SW480 (cell line): ENCODE results near the gene C7orf57.
A peak's percentile ranks its signal among the peaks of the same experiment; 100 is the strongest.
"Not testable (repeated sequence)": the region's sequence is repeated elsewhere in the genome, so short reads cannot be mapped to it uniquely, and the experiment has no call there.

Experiments
- DNase-seq: peaks from one replicate; pipeline ENCODE4 v3.0.0-alpha.2; 2016; ENCODE audit warnings: low spot score

C7orf57 gene

DNA sequence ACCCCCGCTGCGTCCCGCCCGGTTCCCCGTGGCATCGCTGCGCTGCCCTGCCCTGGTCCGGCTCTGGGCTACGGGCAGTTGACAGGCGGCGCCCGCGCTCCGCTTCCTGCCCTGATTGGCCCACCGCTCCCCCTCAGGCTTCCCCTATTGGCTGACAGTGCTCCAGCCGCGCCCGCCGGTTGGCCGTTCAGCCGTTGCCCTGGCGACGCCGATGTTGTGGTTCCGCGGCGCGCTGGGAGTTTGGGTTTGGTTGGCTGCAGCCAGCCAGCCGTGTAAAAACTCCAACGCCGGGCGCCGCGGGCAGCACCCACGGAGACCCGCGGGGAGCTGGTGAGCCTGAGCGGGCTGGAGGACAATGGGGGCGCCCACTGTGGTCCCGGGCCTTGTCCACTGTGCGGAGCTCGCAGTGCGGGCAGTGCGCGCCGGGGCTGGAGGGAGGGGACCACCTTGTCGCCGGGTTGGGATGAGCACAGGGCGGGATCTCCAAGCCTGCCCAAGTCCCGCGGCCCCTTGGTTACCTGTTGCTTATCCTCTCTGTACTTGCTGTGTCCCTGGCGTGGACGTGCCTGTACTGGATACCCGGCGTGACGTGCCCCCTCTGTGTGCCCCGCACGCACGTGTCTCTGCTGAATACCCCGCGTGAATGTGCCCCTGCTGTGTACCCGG is at the start of gene C7orf57:
TSS of gene C7orf57 (plus strand) at position 243 of the 666 bp plus-strand sequence. CDS start 766 bp downstream, outside the sequence.
- peak; percentile 94 for DNase-seq

DNA sequence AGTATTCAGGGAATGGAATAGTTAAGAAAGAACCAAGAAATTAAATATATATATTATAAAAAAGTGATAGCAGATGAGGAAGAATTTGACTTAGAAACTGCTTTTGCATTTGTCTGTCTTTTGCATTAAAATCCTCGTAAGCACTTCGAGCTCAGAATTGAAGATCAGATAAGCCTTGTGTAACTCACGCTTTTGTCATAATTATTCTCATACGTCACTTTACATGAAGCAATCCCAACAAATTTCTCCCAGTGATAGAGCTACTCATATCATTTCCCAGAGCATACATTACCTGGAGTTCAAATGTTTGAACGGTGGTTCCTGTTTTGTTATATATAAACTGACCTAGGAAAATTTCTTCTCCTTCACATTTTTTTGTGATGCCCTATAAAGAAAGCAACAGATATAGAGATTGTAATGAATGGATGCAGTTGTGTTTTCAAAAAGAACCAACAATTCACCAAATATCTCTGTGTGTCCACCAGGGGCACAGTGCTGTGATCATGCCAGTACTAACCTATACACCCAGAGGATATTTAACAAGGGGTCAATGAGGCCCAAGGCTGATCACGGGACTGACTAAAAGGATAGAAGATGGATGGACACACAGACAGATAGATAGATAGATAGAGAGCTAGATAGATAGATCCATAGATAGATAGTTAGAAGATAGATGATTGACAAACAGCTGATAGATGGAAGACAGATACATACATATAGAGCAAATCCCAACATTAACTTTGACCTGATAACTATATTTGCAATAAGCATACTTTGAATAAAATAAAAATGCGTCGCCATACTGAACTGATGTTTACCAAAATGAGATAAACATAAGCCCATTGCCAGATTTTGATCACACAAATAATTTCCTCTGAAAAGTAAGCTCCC is 46.6 kb upstream of the C7orf57 start:
- DNase-seq = peak; percentile 23

DNA sequence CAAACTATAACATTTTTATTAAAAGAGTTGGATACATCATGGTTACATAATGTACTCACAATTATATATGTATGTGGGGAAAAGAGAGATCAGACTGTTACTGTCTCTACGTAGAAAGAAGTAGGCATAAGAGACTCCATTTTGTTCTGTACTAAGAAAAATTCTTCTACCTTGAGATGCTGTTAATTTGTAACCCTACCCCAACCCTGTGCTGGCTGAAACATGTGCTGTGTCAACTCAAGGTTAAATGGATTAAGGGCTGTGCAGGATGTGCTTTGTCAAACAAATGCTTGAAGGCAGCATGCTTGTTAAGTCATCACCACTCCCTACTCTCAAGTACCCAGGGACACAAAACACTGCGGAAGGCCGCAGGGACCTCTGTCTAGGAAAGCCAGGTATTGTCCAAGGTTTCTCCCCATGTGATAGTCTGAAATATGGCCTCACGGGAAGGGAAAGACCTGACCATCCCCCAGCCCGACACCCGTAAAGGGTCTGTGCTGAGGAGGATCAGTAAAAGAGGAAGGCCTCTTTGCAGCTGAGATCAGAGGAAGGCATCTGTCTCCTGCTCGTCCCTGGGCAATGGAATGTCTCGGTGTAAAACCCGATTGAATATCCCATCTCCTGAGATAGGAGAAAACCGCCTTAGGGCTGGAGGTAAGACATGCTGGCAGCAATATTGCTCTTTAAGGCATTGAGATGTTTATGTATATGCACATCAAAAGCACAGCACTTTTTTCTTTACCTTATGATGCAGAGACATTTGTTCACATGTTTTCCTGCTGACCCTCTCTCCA is 45.5 kb upstream of the C7orf57 start:
- DNase-seq = not testable (repeated sequence)

DNA sequence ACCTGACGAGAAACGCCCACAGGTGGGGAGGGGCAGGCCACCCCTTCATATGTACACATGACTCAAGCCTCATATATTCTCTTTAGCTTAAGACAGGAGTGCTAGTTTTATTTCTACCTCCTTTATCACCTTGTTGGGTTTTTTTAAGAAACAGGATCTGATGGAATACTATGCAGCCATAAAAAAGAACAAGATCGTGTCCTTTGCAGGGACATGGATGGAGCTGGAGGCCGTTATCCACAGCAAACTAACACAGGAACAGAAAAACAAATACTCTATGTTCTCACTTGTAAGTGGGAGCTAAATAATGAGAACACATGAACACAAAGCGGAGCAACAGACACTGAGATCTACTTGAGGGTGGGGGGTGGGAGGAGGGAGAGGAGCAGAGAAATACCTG is 44.8 kb upstream of the C7orf57 start:
- no peak for DNase-seq

DNA sequence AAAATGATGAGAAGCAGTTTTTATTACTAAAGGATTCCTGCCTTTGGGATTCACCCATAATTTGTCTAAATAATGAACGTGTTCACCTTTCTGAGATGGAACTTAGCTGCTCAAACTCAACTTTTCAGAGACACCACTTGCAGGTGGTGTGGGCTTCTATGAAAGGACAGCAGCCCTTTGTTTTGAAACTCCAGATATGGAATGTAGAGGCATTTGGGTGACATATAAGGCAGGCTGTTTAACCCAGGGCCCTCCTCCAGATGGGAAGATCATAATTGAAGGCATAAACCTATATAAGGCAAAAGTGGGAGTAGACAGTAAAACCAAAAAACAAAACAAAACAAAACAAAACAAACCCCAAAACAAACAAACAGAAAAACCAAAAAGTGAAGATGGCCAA is 44.1 kb upstream of the C7orf57 start:
- DNase-seq = no peak

DNA sequence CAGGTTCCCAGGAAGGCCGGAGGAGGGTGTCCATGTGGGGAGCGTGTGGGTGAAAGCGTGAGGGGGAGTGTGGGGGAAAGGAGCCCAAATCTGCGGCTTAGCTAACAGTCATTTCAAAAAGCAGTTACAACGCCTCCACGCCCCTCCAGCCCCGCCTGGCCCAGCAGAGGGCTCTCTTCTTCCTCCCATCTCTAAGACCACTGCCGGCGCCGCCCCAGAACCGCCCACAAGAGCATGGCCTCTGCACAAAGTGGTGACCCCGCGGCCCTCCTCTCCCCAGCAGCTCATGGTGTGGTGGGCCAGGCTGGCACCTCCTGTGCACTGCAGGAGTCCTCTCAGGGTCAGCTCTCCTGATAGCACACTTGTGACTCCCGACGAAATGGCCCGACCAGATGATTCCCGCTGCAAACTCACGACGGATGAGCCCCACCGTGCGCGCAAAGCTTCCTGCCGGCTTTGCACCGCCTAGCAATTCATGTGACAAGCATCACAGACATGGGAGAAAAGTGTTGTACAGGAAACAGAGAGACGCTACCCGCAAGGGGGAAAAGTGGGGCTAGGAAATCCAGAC is 43.5 kb upstream of the C7orf57 start:
- DNase-seq = peak; percentile 20

DNA sequence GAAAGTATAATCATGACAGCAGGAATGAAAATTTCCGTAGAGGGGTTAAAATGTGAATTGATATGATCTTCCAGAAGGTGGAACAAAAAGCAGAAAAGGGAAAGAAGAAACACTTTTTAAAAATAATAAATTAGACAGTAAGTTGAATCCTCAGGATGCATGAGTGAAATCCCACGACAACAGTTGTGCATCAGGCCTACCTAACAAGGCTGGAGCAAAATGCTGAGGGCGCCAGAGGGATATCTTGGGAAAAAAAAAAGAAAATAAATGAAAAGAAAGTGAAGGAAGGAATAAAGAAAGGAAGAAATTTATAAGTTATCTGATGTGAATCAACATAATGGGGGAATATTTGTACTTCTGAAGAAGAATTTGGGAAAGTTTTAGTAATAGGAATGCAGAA is 42.9 kb upstream of the C7orf57 start:
- no peak for DNase-seq

DNA sequence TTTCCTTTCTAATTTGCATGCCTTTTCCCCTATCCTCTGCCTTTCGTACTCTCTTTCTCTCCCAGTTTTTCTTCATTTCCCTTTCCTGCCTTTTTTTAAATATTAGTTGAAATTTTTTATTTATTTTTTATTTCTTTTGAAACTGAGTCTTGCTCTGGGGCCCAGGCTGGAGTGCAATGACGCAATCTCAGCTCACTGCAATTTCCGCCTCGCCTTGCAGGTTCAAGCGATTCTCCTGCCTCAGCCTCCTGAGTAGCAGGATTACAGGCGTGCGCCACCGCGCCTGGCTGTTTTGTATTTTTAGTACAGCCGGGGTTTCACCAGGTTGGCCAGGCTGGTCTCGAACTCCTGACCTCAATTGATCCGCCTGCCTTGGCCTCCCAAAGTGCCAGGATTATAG is 35.9 kb upstream of the C7orf57 start:
- no peak for DNase-seq

DNA sequence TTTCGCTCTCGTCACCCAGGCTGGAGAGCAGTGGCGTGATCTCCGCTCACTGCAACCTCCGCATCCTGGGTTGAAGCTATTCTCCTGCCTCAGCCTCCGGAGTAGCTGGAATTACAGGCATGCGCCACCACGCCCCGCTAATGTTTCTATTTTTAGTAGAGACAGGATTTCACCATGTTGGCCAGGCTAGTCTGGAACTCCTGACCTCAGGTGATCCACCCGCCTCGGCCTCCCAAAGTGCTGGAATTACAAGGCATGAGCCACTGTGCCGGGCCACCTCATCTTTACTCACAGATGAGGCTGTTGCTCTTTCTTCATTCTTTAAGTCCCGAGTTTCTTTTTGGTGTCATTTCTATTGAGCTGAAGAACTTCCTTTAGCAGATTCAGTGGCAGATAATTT is 35.2 kb upstream of the C7orf57 start:
- DNase-seq = not testable (repeated sequence)

DNA sequence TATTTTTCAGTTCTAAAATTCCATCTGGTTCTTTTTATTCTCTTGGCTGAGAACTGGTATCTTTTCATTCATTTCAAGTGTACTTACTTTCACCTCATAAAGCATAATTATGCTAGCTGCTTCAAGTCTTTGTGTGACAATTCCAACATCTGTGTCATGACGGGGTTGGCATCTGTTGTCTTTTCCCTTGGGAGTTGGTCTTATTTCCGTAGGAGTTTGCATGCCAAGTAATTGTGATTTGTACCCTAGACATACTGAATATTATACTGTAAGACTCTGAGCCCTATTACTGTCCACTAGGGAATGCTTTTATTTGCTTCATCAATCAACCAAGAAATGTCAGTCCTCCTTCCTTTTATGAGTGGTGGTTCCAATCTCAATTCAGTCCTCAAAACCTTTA is 31.3 kb upstream of the C7orf57 start:
- no peak for DNase-seq

DNA sequence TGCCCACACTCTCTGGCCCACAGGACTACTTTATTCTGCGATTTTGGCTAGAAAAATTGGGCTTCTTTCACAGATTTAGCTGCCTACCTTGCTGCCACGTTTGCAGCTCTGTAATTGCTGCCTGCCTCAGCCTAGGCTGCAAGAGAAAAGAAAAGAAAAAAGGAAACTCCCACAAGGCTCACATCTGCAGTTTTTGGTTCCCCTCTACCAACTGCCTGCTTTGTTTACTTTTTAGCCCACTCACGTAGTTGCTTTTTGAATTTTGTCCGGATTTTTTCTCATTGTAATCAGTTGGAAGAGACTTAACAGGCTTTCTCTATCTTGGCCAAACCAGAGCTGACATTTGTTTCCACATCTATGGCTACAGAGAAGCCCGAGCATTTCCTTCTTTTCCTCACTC is 30.7 kb upstream of the C7orf57 start:
- no peak for DNase-seq

DNA sequence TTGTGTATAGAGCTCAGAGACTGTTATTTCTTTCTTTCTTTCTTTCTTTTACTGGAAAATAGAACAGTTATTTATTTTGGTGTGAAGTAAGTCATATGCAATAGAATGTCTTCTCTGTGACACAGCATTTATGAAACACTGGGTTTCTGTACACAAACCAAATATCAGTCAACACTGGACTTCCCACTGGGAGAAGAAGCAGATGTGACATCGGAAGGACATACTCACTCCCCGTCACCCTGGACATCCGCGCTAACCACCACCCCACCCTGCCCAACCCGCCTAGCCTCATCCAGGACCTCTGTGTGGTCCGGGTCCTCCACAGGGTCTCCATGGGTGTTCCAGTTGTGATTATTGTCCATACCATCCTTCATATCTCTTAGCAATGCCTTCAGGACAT is 28.5 kb upstream of the C7orf57 start:
- DNase-seq = no peak

DNA sequence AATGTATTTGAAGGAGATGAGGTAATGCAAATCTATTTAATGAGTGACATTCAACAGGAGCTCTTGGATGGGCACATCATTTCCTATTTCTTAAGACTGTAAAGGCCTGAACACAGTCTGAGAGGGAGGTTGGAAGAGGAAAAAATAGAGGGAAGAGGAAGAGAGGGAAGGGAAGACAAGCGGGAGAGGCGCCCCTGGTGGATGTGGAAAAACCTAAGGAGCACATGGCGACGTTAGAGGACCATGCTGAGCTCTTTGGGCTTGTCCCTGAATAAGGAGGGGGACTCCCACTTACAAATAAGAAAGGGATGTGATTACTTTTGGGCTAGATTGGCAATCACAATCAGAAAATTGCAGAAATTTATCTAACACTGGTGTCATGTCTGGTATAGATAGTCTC is 26.1 kb upstream of the C7orf57 start:
- no peak for DNase-seq

DNA sequence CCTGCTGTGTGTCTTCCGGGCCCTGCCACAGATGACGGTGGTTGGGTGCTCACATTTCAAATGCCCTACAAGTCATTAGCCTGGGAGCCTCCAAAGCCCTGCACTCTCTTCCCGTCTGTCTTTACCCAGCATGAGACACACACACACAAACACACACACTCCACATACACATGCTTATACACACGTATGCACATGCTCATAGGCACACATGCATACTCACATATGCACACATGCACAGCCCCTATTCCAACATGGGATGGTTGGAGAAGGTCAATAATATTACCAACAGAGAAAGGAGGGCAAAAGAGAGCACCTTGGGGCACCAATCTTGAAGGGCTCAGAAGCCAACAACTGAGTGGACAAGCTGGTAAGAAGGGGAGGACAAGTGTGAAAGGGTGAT is 25.4 kb upstream of the C7orf57 start:
- no peak for DNase-seq

DNA sequence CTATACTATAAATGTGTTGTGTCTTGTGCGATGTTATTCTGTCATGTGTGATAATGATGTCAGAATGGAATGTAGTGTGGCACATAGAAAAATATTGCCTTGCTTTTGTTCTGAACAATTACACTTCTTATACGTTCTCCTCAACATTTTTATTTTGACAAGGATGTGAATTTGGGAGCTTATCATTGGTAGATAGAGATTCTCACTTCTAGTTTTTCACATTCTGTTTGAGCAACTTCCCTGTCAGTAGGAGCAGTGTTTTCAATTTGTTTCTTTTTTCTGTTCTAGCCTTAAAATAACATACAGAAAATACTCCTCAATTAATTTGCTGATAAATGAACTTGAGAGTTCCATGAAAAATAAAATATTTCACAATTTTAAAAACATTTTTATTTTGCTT is 24.0 kb upstream of the C7orf57 start:
- no peak for DNase-seq

DNA sequence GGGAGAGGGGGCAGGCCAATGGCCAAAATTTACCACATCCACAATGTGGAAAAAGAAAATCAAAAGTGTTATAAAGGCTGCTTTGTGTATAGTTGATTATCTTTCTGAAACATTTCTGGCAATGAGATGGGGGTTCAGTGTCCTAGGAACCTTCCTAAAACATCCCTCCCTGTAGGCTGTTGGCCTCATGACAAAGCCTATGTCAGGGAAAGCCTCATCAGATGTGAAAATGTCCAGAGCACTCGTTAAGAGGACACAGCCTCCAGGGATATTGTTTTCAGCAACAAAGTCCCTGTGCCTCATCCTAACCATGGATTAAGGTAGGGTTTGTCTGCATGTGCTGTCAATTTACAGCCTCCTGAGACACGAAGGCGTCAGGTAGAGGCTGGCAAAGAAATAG is 23.4 kb upstream of the C7orf57 start:
- DNase-seq = no peak

DNA sequence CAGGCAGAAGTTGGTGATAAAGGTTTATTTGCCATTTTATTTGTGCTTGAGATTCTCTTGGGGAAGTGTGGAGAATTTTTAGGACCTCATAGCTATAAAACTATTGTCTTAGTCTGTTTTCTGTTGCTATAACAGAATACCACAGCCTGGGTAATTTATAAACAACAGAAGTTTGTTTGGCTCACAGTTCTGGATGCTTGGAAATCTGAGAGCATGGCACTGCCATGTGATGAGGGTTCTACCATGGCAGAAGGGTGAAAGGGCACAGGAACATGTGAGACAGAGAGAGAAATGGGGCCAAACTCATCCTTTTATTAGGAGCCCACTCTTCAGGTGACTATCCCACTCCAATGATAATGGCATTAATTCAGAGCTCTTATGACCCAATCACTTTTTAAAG is 18.7 kb upstream of the C7orf57 start:
- no peak for DNase-seq

DNA sequence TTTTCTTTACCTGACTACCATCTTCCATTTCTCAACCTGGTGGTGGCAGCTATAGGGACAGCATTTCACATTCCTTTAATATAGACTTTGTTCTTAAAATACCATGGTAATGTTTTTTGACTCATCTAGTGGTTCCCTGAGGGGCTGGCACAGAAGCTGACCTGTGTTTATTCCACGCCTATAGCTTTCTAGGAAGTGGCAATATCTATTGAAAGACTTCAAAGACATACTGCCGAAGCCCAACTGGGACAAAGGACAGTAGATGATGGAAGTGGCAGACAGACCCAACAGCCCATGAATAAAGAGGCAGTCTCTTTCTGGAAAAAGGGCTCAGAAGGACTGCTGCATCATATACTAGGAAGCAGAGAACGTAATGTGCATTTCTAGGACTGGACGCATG is 17.7 kb upstream of the C7orf57 start:
- DNase-seq = peak; percentile 77

DNA sequence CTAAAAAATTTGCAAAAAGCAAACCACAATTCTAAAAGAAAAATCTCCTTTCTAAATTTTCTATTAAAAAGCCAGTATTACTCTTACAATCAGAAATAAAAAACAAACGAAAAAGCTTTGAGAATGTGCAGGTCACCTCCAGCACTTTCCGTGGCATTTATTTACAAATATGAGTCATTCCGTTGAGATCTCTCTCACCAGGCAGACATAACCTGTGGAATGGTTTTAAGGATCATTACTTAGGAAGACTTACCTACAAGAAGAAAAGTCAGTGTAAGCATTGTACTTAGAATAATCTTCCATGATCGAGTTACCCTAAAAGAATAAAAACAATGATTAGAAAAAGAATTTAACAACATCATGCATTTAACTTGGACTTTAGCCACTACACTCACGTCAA is 9.7 kb upstream of the C7orf57 start:
- no peak for DNase-seq

DNA sequence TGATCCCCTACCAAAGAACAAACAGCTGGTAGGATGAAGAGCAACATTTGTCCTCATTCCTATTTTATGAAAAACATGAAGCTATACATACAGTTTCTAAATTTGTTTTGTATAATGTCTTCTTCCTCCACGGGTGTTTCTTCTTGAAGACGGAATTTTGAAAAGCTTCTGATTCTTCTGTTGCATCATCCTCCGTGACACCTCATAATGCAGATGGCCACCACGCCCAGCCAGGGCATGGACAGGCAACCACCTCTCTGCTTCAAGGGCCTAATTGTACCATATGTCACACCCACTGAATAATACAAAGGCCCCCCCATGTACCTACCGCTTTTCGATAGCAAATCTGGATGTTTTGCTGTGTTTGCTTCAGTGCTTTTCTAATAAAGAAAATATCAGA is 6.4 kb upstream of the C7orf57 start, which contains the start of gene SUN3:
TSS of gene SUN3 (minus strand) at position 170 of the 400 bp plus-strand sequence. CDS start at position 1, 169 bp downstream.
- DNase-seq = no peak

DNA sequence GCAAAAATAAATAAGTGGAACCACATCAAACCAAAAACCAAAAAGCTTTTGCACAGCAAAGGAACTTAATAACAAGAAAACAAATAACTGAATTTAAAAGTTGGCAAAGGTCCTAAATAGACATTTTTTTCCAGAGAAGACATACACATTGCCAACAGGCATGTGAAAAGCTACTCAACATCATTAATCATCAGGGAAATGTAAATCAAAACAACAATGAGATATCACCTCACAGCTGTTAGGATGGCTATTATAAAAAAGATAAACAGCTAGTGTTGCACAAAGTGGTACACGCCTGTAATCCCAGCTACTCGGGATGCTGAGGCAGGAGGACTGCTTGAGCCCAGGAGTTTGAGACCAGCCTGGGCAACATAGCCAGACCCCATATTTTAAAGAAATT is 4.2 kb upstream of the C7orf57 start:
- no peak for DNase-seq

DNA sequence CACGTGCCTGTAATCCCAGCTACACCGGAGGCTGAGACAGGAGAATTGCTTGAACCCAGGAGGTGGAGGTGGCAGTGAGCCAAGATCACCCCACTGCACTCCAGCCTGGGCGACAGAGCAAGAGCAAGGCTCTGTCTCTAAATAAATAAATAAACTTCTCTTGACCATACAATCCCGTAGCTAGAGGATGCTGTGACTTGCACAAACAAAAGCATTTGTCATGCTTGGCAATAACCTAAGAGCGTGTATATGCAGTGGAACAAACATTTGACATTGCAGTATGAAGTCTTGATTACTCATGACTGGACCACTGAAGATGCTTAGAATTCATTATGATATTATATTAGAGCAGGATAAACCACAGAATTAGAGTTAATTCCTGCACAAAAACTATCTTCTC is 1.4 kb upstream of the C7orf57 start:
- DNase-seq = no peak
